Renal pelvis (tissue), 4 donors: ENCODE results near the gene SLC2A4. TPM values are rescaled to one million over a fixed set of nuclear protein-coding genes. Genes with fewer than 3 reads are reported as not detected.

Source experiments
- DNase-seq: peaks from one replicate; pipeline ENCODE4 v3.0.0-alpha.2; 2013
- polyA plus RNA-seq, 3 donors: library from polyadenylated mRNA; unstranded; fragments of 120-200 nt; gene quantifications; one replicate each; pipeline ENCODE4 v1.2.1, GENCODE V29; 2013; ENCODE audit not compliant: insufficient read length in 3 of 3

The SLC2A4 gene
- polyA plus RNA-seq, 3 donors: 1.8 to 3.7 (median 2.5) TPM

- DNase-seq: peak; percentile 48
These were observed 18.4 kb upstream of the SLC2A4 start for GRCh38 chr17:7262935-7263800.

DNA sequence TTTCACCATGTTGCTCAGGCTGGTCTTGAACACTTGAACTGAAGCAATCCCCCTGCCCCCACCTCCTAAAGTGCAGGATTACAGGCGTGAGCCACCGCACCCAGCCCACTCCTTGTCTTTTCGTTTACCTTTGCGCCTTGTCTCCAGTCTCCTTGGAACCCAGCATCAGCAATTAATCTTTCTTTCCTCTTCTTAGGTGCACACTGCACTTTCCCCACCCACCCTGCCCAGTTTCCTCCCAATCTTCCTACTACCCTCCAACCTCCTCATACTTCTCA is 17.8 kb upstream of the SLC2A4 start:
- no peak for DNase-seq

GRCh38 chr17:7266784-7267183 is 14.7 kb upstream of the SLC2A4 start:
- DNase-seq: no peak

GRCh38 chr17:7279448-7279847 is 2.1 kb upstream of the SLC2A4 start:
- DNase-seq: no peak

DNA sequence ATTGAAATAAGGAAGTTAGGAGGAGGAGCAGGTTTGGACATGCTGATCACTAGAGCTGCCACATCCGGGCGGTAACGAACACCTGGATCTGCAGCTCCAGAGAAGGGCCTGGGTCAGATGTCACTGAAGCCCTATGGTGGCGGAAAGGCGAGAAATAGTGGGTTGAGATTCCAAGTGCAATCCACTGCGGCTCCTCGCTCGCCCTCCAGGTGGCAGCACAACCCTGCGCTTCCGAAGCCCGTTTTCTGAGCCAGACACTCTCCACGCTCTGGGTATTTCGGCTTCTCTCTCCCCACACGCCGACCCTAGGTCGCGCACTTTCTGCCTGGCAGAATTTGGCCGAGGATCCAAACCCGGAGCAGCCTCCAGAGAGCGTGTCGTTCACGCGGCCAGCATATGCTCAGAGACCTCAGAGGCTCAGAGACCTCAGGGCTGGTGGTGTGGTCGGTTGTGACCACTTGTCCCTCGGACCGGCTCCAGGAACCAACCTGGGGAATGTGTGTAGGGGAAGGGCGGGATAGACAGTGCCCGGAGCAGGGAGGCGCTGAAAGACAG is 922 bp upstream of the SLC2A4 start:
- peak; percentile 82 for DNase-seq

DNA sequence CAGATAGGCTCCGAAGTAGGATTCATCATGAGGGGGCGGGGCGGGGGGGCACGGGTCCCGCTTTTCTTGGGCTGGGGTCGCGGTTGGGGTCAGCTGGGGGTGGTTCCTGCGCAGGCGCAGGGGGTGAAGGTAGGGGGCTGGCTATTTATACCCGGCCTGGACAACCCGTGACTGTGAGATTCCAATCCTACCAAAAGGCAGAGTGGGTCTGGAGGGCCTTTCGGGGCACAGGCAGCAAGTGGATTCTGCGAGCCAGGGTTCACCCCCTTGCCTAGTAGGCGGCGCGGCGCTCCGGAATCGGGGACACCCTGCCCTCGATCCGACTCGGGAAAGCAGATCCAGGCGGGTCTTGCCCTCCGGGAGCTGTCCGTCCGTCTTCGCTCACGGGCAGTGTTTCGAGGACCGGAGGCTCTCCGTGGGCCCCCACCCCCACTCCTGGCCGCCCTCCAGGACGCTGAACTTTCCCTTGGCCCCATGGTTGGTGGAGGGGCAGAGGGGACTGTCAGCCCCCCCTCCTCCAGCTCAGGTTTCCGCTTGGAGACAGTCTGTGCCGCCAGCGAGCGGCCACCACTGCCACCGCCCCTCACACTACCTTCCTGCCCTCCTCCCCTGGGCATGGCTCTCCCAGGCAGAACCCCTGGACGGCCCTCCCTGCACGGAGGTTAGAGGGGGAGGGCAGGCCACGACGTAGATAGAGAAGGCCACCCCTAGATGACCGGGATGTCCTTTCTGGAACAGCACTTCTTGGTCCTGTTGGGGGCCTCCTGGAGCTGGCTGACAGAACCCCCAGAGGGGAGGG is 634 bp downstream of the SLC2A4 start:
- no peak for DNase-seq

DNA sequence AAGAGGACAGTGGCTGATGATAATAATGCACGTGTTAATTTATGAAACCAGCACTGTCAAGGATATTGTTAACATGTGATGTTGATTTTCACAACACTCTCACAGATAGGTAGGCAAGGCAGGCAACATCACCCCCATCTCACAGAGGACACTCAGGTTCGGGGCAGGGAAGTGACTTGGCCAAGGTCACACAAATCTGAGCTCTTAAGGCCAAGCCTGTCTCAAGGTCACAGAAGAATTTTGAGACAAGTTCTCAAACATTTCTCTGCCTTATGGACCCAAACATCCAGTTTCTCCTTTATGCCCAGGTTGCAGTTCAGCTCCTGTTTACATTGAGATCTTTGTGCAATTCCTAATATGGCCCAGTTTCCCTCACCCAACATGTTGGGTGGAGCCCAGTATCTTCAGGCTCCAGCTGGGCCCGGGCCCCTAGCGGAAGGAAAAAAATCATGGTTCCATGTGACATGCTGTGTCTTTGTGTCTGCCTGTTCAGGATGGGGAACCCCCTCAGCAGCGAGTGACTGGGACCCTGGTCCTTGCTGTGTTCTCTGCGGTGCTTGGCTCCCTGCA is 1.3 kb downstream of the SLC2A4 start:
- no peak for DNase-seq

- no peak for DNase-seq
These were observed 2.1 kb downstream of the SLC2A4 start for GRCh38 chr17:7283471-7284216.

DNA sequence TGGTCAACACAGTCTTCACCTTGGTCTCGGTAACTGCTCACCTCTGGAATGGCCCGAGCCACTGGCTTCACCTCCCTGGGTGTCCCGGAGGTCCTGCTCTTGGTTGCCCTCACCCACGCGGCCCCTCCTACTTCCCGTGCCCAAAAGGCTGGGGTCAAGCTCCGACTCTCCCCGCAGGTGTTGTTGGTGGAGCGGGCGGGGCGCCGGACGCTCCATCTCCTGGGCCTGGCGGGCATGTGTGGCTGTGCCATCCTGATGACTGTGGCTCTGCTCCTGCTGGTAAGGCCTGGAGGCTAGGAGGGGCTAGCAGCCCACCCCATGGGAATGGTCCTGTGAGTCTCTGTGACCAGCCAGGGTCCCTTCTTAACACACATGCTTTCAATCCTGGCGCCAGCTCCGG is 3.4 kb downstream of the SLC2A4 start:
- DNase-seq: no peak

DNA sequence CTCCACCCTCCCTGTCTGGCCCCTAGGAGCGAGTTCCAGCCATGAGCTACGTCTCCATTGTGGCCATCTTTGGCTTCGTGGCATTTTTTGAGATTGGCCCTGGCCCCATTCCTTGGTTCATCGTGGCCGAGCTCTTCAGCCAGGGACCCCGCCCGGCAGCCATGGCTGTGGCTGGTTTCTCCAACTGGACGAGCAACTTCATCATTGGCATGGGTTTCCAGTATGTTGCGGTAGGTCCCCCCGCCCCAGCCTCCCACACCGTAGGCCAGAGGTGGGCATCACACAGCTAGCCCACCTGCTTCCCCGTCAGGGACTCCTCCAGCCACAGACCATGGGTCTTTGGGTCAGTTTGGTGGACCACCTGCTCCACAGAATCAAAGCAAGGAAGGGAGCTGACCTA is 4.2 kb downstream of the SLC2A4 start:
- no peak for DNase-seq

- DNase-seq: no peak
These were observed 7.9 kb downstream of the SLC2A4 start for GRCh38 chr17:7289256-7290032.

DNA sequence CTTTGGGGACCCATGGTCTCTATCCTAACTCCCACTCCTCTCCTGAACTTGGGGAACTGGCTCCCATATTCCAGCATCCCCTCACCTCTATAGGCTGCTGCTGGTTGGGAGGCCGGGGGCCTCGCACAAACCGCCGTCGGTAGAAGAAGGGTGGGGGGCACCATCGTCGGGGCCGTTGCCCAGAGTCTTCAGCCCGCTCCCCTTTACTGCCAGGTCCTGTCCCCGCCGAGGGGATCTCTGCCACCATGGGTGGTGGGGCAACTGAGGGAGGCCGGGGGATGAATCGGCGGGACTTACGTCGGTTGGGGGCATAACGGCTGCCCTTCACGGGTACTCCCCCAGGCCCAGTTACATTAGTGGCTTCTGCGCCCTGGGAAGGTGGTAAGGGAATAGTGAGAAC is 8.6 kb downstream of the SLC2A4 start:
- no peak for DNase-seq

GRCh38 chr17:7290685-7291084 is 9.2 kb downstream of the SLC2A4 start:
- DNase-seq: no peak

DNA sequence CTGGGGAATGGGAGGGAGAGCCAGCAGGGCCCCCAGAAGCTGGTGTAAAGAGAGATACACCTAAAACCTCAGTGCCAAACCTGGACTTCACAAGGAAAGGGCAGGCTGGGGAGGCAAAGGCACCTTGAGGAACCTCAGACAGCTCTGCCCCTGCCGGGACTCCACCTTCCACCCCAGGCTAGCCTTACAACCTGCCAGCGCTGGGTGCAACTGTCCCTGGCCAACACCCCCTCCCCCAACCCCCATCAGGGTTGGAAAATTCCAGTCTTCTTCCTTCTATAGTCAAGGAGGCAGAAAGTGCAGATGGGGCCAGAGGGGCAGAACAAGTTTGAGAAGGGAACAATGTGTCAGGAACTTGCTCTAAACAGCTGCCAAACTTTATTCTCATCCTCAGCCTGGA is 10.7 kb downstream of the SLC2A4 start:
- no peak for DNase-seq

DNA sequence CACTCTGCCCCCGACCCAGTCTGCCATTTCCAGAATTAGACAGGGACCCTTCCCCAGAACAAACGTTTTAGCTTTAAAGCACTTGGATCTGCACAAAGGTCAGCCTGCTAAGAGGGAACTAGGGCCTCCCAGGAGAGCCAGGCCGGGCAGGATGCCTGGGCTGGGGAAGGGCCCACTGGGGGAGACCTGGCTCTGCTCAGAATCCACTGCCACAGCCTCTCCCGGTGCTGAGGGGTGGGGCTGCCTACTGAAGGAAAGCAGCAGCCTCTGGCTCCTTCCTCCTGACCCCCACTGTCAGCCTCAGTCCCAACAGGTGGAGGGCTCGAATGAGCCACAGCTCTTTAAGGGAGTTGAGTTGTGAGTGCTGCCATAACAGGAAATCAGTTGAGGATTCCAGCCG is 11.2 kb downstream of the SLC2A4 start:
- no peak for DNase-seq

- no peak for DNase-seq
These were observed 11.6 kb downstream of the SLC2A4 start for GRCh38 chr17:7293159-7293558.

DNA sequence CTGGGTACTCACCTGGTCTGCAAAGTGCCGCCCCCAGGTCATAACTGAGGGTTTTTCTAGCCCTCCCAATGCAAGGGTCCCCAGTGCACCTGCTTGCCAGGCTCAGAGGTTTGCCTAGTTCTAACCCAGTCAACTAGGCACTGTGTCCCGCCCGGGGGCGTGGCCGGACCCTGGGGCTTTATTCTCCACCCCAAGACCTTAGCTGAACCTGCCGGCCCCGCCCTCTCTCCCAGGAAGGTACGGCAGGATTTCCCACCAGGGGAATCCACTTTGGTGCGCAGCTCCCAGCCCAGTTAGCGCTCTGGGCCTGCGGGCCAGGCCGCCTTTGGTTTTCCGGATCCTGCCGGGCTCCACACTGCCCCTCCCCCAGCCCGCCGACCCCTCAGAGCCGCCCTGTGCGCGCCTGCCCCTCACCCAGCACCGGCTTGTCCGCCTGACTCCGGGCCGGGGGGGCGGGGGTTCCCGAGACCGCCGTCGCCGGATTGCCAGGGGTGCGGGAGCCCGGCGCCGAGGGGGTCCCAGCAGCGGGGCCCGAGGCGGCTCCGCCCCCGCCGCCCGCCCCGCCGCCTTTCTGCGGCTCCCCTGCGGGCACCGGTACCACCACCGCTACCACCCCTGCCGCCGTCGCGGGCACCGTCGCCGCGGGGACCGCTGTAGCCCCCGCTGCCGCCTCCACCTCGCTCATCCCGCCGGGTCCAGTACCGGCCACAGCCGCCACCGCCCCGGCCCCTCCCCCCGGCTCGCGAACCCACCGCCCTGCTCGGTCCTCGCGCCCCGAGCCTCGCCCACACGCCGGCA is 12.5 kb downstream of the SLC2A4 start:
- no peak for DNase-seq

GRCh38 chr17:7294614-7295153 is 13.2 kb downstream of the SLC2A4 start, which contains the start of gene YBX2:
Gene YBX2, minus strand, starts transcription at chr17:7294639. Its CDS starts 139 bp downstream, at chr17:7294500.
- no peak for DNase-seq

DNA sequence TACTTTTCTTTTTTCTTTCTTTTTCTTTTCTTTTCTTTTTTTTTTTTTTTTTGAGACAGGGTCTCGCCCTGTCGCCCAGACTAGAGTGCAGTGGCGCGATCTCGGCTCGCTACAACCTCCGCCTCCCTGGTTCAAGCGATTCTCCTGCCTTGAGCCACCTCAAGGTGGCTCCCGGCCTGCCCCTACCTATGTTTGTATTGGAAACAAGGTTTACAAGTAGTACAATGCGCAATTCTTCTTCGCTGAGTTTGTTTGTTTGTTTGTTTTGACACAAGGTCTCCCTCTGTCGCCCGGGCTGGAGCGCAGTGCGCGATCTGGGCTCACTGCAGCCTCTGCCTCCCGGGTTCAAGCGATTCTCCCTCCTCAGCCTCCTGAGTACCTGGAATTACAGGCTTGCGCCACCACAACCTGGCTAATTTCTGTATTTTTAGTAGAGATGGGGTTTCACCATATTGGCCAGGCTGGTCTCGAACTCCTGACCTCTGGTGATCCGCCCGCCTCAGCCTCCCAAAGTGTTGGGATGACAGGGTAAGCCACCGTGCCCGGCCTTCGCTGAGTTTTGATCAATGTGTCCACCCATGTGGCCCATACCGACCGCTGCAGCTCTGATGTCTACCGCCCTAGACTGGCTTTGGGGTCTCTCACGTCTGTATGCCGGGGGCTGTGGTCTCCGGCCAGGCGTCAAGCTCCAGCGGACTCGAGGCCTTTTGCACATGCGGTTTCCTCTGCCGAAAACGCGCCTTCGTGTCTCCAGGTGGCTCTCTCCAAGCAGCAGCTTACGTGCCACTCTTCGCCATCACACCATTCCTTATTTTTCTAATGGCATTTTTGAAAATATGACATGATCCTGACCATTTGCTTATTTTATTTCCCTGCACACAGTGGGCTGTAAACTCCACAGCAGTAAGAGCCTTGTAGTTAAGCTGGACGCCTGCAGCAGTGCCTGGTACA is 14.0 kb downstream of the SLC2A4 start:
- DNase-seq: no peak
